GM19240 (cell line): ENCODE measurements around the gene KRT82.

Experiments used
- DNase-seq: peaks from one replicate; pipeline ENCODE4 v3.0.0; 2011; ENCODE audit warnings: low spot score; ENCODE audit not compliant: insufficient read length

The KRT82 gene

GRCh38 chr12:52436000-52436827 is 30.1 kb upstream of the KRT82 start:
- DNase-seq: no peak

- DNase-seq: no peak
These were observed 29.5 kb upstream of the KRT82 start for GRCh38 chr12:52435659-52435999.

GRCh38 chr12:52434760-52435530 is 28.8 kb upstream of the KRT82 start:
- no peak for DNase-seq

GRCh38 chr12:52434081-52434733 is 28.1 kb upstream of the KRT82 start, which contains the start of gene KRT75:
TSS of gene KRT75 (minus strand) at chr12:52434371. CDS start at chr12:52434304, 67 bp downstream.
- no peak for DNase-seq

- no peak for DNase-seq
These were observed 27.5 kb upstream of the KRT82 start for GRCh38 chr12:52433501-52434080.

GRCh38 chr12:52432559-52433207 is 26.5 kb upstream of the KRT82 start:
- no peak for DNase-seq

- no peak for DNase-seq
These were observed 22.0 kb upstream of the KRT82 start for GRCh38 chr12:52428121-52428520.

- DNase-seq: no peak
These were observed 20.9 kb upstream of the KRT82 start for GRCh38 chr12:52427083-52427482.

- DNase-seq: no peak
These were observed 19.9 kb upstream of the KRT82 start for GRCh38 chr12:52426034-52426433.

GRCh38 chr12:52425466-52425865 is 19.3 kb upstream of the KRT82 start:
- no peak for DNase-seq

- no peak for DNase-seq
These were observed 17.7 kb upstream of the KRT82 start for GRCh38 chr12:52423661-52424500.

- no peak for DNase-seq
These were observed 16.9 kb upstream of the KRT82 start for GRCh38 chr12:52423035-52423434.

GRCh38 chr12:52419656-52420055 is 13.5 kb upstream of the KRT82 start:
- no peak for DNase-seq

- no peak for DNase-seq
These were observed 12.5 kb upstream of the KRT82 start for GRCh38 chr12:52418576-52419110.

GRCh38 chr12:52417740-52418139 is 11.6 kb upstream of the KRT82 start:
- no peak for DNase-seq

GRCh38 chr12:52416795-52417194 is 10.7 kb upstream of the KRT82 start:
- DNase-seq: no peak

GRCh38 chr12:52415870-52416750 is 10.0 kb upstream of the KRT82 start:
- no peak for DNase-seq

GRCh38 chr12:52414936-52415335 is 8.8 kb upstream of the KRT82 start:
- no peak for DNase-seq

- no peak for DNase-seq
These were observed 7.7 kb upstream of the KRT82 start for GRCh38 chr12:52413782-52414345.
